ENCODE results near the gene ARL4D.
"Not testable (repeated sequence)": the region's sequence is repeated elsewhere in the genome, so short reads cannot be mapped to it uniquely, and the experiment has no call there.

The ARL4D gene

GRCh38 chr17:43371227-43371821 lies 27.5 kb upstream of the ARL4D start:
- no peak for DNase-seq

GRCh38 chr17:43372273-43372911 lies 26.4 kb upstream of the ARL4D start:
- DNase-seq: peak; percentile 14

GRCh38 chr17:43373356-43373755 lies 25.4 kb upstream of the ARL4D start:
- DNase-seq: no peak

GRCh38 chr17:43375915-43376314 lies 22.9 kb upstream of the ARL4D start:
- DNase-seq: not testable (repeated sequence)

- DNase-seq: no peak
Observed at GRCh38 chr17:43377056-43377810, 21.6 kb upstream of the ARL4D start.

GRCh38 chr17:43378766-43379165 lies 20.0 kb upstream of the ARL4D start:
- no peak for DNase-seq

- DNase-seq: no peak
Observed at GRCh38 chr17:43380307-43380706, 18.5 kb upstream of the ARL4D start.

GRCh38 chr17:43381204-43381603 lies 17.6 kb upstream of the ARL4D start:
- DNase-seq: no peak

- DNase-seq: no peak
Observed at GRCh38 chr17:43381621-43382020, 17.2 kb upstream of the ARL4D start.

GRCh38 chr17:43382776-43383175 lies 16.0 kb upstream of the ARL4D start:
- no peak for DNase-seq

- DNase-seq: no peak
Observed at GRCh38 chr17:43383372-43383771, 15.4 kb upstream of the ARL4D start.

GRCh38 chr17:43383826-43384475 lies 14.8 kb upstream of the ARL4D start:
- no peak for DNase-seq

- no peak for DNase-seq
Observed at GRCh38 chr17:43384476-43384862, 14.3 kb upstream of the ARL4D start.

GRCh38 chr17:43385046-43385831 lies 13.6 kb upstream of the ARL4D start:
- DNase-seq: no peak

- DNase-seq: peak; percentile 91
Observed at GRCh38 chr17:43388359-43389045, 10.3 kb upstream of the ARL4D start.

GRCh38 chr17:43389046-43389947 lies 9.5 kb upstream of the ARL4D start:
- peak; percentile 30 for DNase-seq

- no peak for DNase-seq
Observed at GRCh38 chr17:43392397-43392796, 6.4 kb upstream of the ARL4D start.

GRCh38 chr17:43393944-43394482 lies 4.8 kb upstream of the ARL4D start:
- DNase-seq: no peak

- not testable (repeated sequence) for DNase-seq
Observed at GRCh38 chr17:43394696-43395095, 4.1 kb upstream of the ARL4D start.

GRCh38 chr17:43395165-43395564 lies 3.6 kb upstream of the ARL4D start:
- no peak for DNase-seq
